ENCODE data around the gene UVSSA.

DNA sequence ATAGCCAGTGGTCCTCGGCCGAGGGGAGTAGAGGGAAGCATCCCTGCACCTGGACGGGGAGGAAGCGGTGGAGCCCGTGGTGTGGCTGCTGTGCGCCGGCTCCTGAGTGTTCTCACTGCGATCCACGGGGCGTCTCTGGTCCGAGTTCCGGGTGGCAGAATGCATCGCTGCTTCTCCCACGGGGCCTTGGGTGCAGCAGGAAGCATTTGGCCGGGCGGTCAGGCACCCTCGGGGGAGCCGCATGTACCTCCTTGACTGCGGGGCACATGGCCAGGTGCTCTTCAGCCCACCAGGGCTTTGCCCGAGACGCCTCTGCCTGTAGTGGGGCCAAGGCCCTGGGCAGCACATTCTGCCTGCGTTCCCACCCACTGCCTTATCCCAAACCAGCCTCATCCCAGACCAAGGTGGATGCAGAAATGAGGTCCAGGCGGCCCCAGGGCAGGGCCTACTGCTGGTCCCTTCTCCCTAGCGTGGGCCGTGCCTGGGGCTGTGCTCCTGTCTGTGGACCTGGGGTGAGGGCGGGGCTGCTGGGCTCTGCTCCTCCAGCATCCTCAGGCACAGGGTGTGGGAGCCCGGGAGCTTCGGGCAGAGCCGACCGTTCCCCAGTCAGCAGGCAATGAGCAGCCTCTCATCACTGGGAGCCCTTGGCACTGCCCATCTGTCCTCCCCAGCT is 31.7 kb downstream of the UVSSA start:
- TF ChIP-seq EZH2 (IDR thresholded peaks at IDR 0.05; ENCODE audit: borderline replicate concordance, insufficient read depth, low read depth, low read length, poor library complexity, severe bottlenecking) (no peak), CTCF (IDR thresholded peaks at IDR 0.05) (no peak)

Measured in B cell (primary cell).